Upper lobe of left lung (tissue), 4 donors: ENCODE data around the gene PRKCA.

Experiments used
- CTCF ChIP-seq, 6 experiments: fragments of 450-650 bp in 4 of 6; fragments of 200-600 bp in 2 of 6; sonication (generic) in 2 of 6; IDR thresholded peaks; one replicate each; pipeline ENCODE4 v1.5.1; 2016 to 2019; ENCODE audit warnings: antibody characterized with exemption in 6 of 6
- EP300 ChIP-seq, 4 donors: sonication (generic); formaldehyde crosslinking; IDR thresholded peaks; one replicate each; pipeline ENCODE4 v1.5.1; 2017; ENCODE audit warnings: antibody characterized with exemption in 4 of 4, control low read depth in 2 of 4
- POLR2A ChIP-seq, 4 donors: fragments of 450-650 bp; IDR thresholded peaks; one replicate each; pipeline ENCODE4 v1.5.1; 2016 to 2017; ENCODE audit warnings: antibody characterized with exemption in 4 of 4, mild to moderate bottlenecking in 2 of 4
- POLR2AphosphoS5 ChIP-seq, 2 donors: sonication (generic); formaldehyde crosslinking; IDR thresholded peaks; one replicate each; pipeline ENCODE4 v1.5.1; 2017; ENCODE audit warnings: antibody characterized with exemption in 2 of 2

DNA sequence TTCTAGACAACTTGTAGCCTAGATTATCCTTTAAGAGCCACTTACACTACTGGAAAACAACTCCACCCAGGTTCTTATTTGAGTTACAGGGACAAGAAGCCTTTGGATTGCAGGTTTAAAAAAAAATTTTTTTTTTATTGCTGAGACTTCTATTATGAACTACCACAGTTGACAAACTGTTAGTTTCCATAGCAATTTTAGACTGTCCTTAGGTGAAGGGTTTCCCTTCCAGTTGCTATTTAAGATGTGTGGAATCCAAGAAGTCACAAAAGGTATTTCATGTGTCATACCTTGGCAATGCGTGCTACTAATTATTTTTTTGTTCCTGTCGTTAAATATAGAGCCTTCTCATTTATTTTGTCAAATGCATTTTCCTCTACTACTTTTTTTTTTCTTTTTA lies 253.2 kb downstream of the PRKCA start:
- no peak for TF ChIP-seq CTCF (IDR thresholded peaks at IDR 0.05)
- TF ChIP-seq POLR2A (IDR thresholded peaks at IDR 0.05) = no peak
- no peak for TF ChIP-seq POLR2AphosphoS5 (IDR thresholded peaks at IDR 0.05)
- TF ChIP-seq EP300 (IDR thresholded peaks at IDR 0.05) = no peak
